HepG2 (cell line): ENCODE measurements around the gene CBX2. TPM values are rescaled to one million over a fixed set of nuclear protein-coding genes. Genes with fewer than 3 reads are reported as not detected.

ENCODE experiments used
- CENPBD1 ChIP-seq: sonication (generic); formaldehyde crosslinking; IDR thresholded peaks from 2 replicates; pipeline ENCODE4 v1.8.0; 2022; ENCODE audit warnings: missing genetic modification reagents, low read depth, mild to moderate bottlenecking, borderline replicate concordance
- FOXA3 ChIP-seq: IDR thresholded peaks from 2 replicates; pipeline ENCODE4 v1.6.1; 2016; ENCODE audit warnings: missing genetic modification reagents, missing compliant biosample characterization
- FOXO4 ChIP-seq: sonication (generic); formaldehyde crosslinking; conservative IDR thresholded peaks from 2 replicates; pipeline ENCODE4 v1.8.1; 2023; ENCODE audit warnings: missing genetic modification reagents
- HDAC2 ChIP-seq: sonication (generic); formaldehyde crosslinking; IDR thresholded peaks from 2 replicates; pipeline ENCODE4 v1.4.0; 2020; ENCODE audit warnings: missing genetic modification reagents
- IKZF1 ChIP-seq: fragments of 450-650 bp; IDR thresholded peaks from 2 replicates; pipeline ENCODE4 v1.7.1; 2016
- PRDM10 ChIP-seq: sonication (generic); formaldehyde crosslinking; IDR thresholded peaks from 2 replicates; pipeline ENCODE4 v1.4.0; 2020; ENCODE audit warnings: low read depth, missing genetic modification reagents
- SATB2 ChIP-seq: sonication (generic); formaldehyde crosslinking; IDR thresholded peaks from 2 replicates; pipeline ENCODE4 v1.5.0; 2020; ENCODE audit warnings: missing genetic modification reagents
- SMAD3 ChIP-seq: sonication (generic); formaldehyde crosslinking; IDR thresholded peaks from 2 replicates; pipeline ENCODE4 v1.4.0; 2020; ENCODE audit warnings: missing genetic modification reagents
- ZNF235 ChIP-seq: sonication (generic); formaldehyde crosslinking; IDR thresholded peaks from 2 replicates; pipeline ENCODE4 v1.8.1; 2023; ENCODE audit warnings: mild to moderate bottlenecking, missing genetic modification reagents, borderline replicate concordance
- ZNF407 ChIP-seq: sonication (generic); formaldehyde crosslinking; IDR thresholded peaks from one replicate; pipeline ENCODE4 v1.5.1; 2020; ENCODE audit warnings: mild to moderate bottlenecking, missing genetic modification reagents; ENCODE audit errors: not compliant biosample characterization
- polyA plus RNA-seq, 8 experiments: library from polyadenylated mRNA; depleted of rRNA in 3 of 8; stranded (reverse) in 7 of 8; unstranded in 1 of 8; fragments of >200 nt; fragmentation: Illumina TruSeq in 4 of 8; extraction: Trizol in 4 of 8; gene quantifications; 2 replicates each; pipeline versions ENCODE4 v1.2.1 to v1.2.3, GENCODE V29; 2011 to 2016; ENCODE audit warnings: low read depth in 4 of 8, missing spikeins in 1 of 8, mixed read lengths in 1 of 8; ENCODE audit not compliant: insufficient read depth in 1 of 8
- total RNA-seq, 5 experiments: library from RNA; depleted of rRNA; stranded (reverse); fragments of >200 nt; fragmentation: Illumina TruSeq; extraction: Trizol; gene quantifications; 2 replicates each; pipeline ENCODE4 v1.2.3, GENCODE V29; 2016; ENCODE audit warnings: low read depth in 1 of 5
- TF ChIP-seq, protein P1 (sequence below): sonication (generic); formaldehyde crosslinking; IDR thresholded peaks from 2 replicates; pipeline ENCODE4 v1.5.1; 2020; ENCODE audit warnings: missing genetic modification reagents, mild to moderate bottlenecking, borderline replicate concordance

CBX2 gene
- total and polyA plus RNA-seq, 2 of the 13 experiments (the other 11 are each of a cell fraction or from before 2014, with no cell fraction given): 14.5 to 31.1 TPM

GRCh38 chr17:79798299-79799173 lies 20.6 kb downstream of the CBX2 start (continued):
- TF ChIP-seq PRDM10 (no peak), IKZF1 (no peak), HDAC2 (CRISPR knock-in tag) (no peak), FOXO4 (CRISPR knock-in tag) (no peak), ZNF235 (no peak), FOXA3 (CRISPR knock-in tag) (no peak), SMAD3 (CRISPR knock-in tag) (peak; percentile 61; the same call in 1 of the 2 replicates), SATB2 (CRISPR knock-in tag) (no peak), CENPBD1 (no peak), ZNF407 (CRISPR knock-in tag) (peak; percentile 75)
- TF ChIP-seq, protein P1, sequence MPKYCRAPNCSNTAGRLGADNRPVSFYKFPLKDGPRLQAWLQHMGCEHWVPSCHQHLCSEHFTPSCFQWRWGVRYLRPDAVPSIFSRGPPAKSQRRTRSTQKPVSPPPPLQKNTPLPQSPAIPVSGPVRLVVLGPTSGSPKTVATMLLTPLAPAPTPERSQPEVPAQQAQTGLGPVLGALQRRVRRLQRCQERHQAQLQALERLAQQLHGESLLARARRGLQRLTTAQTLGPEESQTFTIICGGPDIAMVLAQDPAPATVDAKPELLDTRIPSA (CRISPR knock-in tag): no peak
